Measurements from ENCODE around the gene ATXN1.
"Not testable (repeated sequence)": the region's sequence is repeated elsewhere in the genome, so short reads cannot be mapped to it uniquely, and the experiment has no call there.

The ATXN1 gene

DNA sequence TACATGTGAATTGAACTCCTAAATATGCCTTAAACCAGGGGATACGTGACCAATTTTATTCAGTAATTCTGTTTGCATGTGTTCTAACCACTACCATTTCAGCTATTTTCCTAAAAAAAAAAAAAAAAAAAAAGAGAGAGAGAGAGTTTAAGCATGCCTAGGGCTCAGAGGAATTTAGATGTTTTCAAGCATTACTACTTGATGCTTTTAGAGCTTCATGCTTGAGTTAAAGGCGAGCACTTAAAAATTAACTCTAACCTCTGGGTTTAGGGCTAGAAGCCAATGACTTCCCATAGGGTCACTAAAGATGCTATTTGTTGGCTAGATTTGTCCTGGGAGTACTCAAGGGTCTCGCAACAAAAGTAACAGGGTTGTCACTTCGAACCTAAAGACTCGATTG is 217.7 kb downstream of the ATXN1 start:
- H3K9ac ChIP-seq (ENCODE audit: low read depth in 1 of 2, low read length in 2 of 2) = no peak overlapping the region
- H3K27me3 ChIP-seq (ENCODE audit: control insufficient read depth in 1 of 2, insufficient read depth in 2 of 2, low read length in 2 of 2) = no peaks in the 10 kb centered on the region
- H3K4me3 ChIP-seq (ENCODE audit: low read depth in 1 of 2, low read length in 2 of 2) = no peak overlapping the region
- no peak overlapping the region for H3K27ac ChIP-seq (ENCODE audit: low read depth, low read length)
- H3K36me3 ChIP-seq (ENCODE audit: control insufficient read depth in 1 of 2, insufficient read depth in 2 of 2, low read length in 2 of 2) = no peaks in the 10 kb centered on the region
- no peaks in the 10 kb centered on the region for H3K4me1 ChIP-seq (ENCODE audit: control insufficient read depth in 1 of 2, insufficient read depth in 2 of 2, low read length in 2 of 2)
- H3K9me3 ChIP-seq (ENCODE audit: control insufficient read depth in 1 of 2, low read length in 2 of 2) = no peaks in the 10 kb centered on the region

DNA sequence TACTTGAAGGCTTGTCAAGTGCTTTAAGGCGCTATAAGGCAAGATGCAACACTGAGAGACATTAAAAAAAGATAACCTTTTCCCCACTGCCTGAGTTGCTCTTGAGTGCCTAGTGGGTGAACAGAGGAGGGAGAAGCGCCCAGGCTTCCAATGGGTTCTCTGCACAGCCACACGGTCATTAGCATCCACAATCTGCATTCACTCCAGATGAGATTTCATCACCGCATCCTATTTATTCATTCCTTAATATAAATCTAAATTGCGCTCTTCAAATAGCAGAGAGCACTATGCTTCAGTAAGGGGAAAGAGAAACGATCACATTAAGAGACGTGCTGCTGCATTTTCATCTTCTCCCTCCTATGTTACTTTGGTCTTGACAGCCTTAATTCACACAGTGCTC is 219.2 kb downstream of the ATXN1 start:
- Histone ChIP-seq H3K9me3 (ENCODE audit: control insufficient read depth in 1 of 2, low read length in 2 of 2) (no peaks in the 10 kb centered on the region), H3K36me3 (ENCODE audit: control insufficient read depth in 1 of 2, insufficient read depth in 2 of 2, low read length in 2 of 2) (no peaks in the 10 kb centered on the region), H3K4me3 (ENCODE audit: low read depth in 1 of 2, low read length in 2 of 2) (no peak overlapping the region), H3K27ac (ENCODE audit: low read depth, low read length) (no peak overlapping the region), H3K4me1 (ENCODE audit: control insufficient read depth in 1 of 2, insufficient read depth in 2 of 2, low read length in 2 of 2) (no peaks in the 10 kb centered on the region), H3K9ac (ENCODE audit: low read depth in 1 of 2, low read length in 2 of 2) (no peak overlapping the region), H3K27me3 (ENCODE audit: control insufficient read depth in 1 of 2, insufficient read depth in 2 of 2, low read length in 2 of 2) (no peaks in the 10 kb centered on the region)

DNA sequence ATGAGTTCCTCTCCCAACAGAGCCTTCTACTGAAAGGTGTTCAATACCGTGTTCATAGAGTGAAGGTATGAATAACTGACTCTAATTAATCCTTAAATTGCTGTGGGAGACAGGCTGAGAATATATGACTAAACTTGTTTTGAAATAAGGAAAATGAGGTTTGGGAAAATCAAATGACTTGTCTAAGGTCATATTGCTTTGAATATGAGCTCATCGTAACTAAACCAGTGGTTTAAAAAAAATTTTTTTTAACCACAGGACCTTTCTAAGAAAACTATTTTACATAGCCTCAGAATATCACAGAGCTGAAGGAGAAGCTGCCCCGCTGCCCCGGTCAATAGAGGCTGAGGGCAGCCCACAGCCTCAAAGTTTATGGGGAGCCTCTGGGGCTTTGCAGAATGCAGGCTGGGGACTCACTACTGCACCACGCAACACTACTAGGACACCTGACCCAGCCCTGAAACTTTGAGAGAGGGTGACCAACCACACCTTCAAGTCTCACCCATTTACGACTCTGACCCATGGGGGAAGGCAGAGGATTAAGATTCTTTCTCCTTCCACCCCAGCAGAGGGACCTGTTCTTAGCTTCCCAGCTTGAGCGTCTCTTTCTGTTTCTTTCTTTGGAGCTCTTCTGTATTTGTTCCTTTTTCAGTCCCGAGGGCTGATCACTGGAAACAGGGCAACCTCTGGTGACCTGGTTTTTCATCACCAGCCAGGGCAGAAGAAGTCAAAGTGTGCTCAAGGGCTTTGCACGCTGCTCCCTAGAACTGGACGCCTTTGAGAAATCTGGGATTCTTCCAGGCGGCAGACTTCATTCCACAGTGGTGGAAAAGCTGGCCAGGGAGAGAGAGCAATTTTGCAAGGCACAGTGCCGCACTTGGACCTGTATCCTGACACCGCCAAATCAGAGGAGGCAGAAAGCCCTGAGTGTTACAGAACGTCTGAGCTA is 220.2 kb downstream of the ATXN1 start:
- no peaks in the 10 kb centered on the region for H3K36me3 ChIP-seq (ENCODE audit: control insufficient read depth in 1 of 2, insufficient read depth in 2 of 2, low read length in 2 of 2)
- no peak overlapping the region for H3K4me3 ChIP-seq (ENCODE audit: low read depth in 1 of 2, low read length in 2 of 2)
- no peaks in the 10 kb centered on the region for H3K4me1 ChIP-seq (ENCODE audit: control insufficient read depth in 1 of 2, insufficient read depth in 2 of 2, low read length in 2 of 2)
- H3K9me3 ChIP-seq (ENCODE audit: control insufficient read depth in 1 of 2, low read length in 2 of 2) = no peaks in the 10 kb centered on the region
- no peaks in the 10 kb centered on the region for H3K27me3 ChIP-seq (ENCODE audit: control insufficient read depth in 1 of 2, insufficient read depth in 2 of 2, low read length in 2 of 2)
- H3K27ac ChIP-seq (ENCODE audit: low read depth, low read length) = no peak overlapping the region
- H3K9ac ChIP-seq (ENCODE audit: low read depth in 1 of 2, low read length in 2 of 2) = no peak overlapping the region

DNA sequence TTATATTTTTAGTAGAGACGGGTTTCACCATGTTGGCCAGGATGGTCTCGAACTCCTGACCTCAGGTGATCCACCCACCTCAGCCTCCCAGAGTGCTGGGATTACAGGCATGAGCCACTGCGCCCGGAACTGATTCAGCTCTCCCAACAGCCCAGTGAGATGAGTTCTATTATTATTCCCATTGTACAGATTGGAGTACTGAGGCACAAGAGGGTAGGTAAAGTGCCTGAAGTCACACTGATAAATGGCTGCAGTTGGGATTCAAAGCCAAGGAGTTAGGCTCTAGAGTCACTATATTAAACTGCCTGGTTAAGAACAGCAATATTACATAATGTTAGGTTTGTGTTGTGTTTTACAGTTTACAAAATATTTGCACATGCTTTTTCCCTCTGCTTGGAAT is 220.9 kb downstream of the ATXN1 start:
- H3K36me3 ChIP-seq (ENCODE audit: control insufficient read depth in 1 of 2, insufficient read depth in 2 of 2, low read length in 2 of 2); H3K9me3 ChIP-seq (ENCODE audit: control insufficient read depth in 1 of 2, low read length in 2 of 2); H3K4me1 ChIP-seq (ENCODE audit: control insufficient read depth in 1 of 2, insufficient read depth in 2 of 2, low read length in 2 of 2); H3K27me3 ChIP-seq (ENCODE audit: control insufficient read depth in 1 of 2, insufficient read depth in 2 of 2, low read length in 2 of 2); H3K9ac ChIP-seq (ENCODE audit: low read depth in 1 of 2, low read length in 2 of 2); H3K4me3 ChIP-seq (ENCODE audit: low read depth in 1 of 2, low read length in 2 of 2); H3K27ac ChIP-seq (ENCODE audit: low read depth, low read length): not testable (repeated sequence)

DNA sequence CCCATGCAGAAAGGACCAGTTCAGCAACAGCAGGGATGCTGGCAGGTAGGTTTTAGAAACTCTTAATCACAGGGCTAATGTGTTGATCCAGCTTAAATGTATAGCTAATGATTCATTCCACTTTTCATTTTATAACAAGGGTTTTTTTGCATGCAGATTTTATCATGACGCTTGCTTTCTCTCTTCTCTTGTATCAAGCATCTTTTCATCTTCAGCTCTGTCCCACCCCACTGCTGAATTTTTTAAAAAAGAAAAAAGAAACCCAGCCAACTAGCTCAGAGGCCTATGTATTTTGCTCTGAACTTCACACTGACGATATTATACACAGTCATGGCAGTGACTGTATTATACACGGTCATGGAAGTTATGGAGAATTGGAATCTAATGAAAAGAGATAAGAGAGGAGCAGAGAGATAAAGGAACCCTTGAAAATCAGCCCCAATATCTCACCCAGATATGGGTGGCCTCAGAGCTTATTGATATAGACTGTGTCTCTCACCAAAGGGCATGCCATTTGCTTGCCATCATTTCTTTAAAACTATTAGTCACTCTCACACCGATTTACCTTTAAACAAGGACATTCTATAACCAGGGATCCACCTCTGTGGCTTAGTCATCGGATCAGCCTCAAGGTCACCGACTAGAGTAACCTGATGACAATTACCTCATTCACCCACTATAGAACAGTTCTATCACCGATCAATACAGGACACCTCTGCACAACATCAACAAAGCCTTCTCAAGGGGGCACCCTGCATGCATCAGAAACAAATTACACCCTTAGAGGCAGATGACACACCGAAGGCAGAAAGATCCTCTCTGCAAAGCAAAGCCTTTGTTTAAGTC is 222.0 kb downstream of the ATXN1 start:
- H3K36me3 ChIP-seq (ENCODE audit: control insufficient read depth in 1 of 2, insufficient read depth in 2 of 2, low read length in 2 of 2) = no peaks in the 10 kb centered on the region
- no peaks in the 10 kb centered on the region for H3K27me3 ChIP-seq (ENCODE audit: control insufficient read depth in 1 of 2, insufficient read depth in 2 of 2, low read length in 2 of 2)
- H3K9ac ChIP-seq (ENCODE audit: low read depth in 1 of 2, low read length in 2 of 2) = no peak overlapping the region
- no peaks in the 10 kb centered on the region for H3K4me1 ChIP-seq (ENCODE audit: control insufficient read depth in 1 of 2, insufficient read depth in 2 of 2, low read length in 2 of 2)
- no peak overlapping the region for H3K4me3 ChIP-seq (ENCODE audit: low read depth in 1 of 2, low read length in 2 of 2)
- no peaks in the 10 kb centered on the region for H3K9me3 ChIP-seq (ENCODE audit: control insufficient read depth in 1 of 2, low read length in 2 of 2)
- H3K27ac ChIP-seq (ENCODE audit: low read depth, low read length) = no peak overlapping the region

DNA sequence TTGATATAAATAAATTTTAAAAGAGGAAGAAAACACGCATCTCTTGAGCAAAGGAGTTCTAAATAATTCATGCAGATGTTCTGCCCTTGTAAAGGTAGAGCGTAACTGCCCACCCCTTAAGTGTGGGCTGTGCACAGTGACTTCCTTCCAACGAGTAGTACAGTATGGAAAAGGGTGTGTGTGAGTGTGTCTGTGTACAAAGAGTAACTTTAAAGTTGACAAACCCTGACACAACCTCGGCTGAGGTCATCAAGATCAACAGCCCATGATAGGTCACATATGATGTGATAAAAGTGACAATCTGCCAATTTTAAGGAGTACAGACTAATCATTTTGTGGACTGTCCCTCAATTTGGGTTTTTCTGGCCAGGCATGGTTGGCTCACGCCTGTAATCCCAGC is 225.7 kb downstream of the ATXN1 start:
- no peaks in the 10 kb centered on the region for H3K9me3 ChIP-seq (ENCODE audit: control insufficient read depth in 1 of 2, low read length in 2 of 2)
- H3K4me3 ChIP-seq (ENCODE audit: low read depth in 1 of 2, low read length in 2 of 2) = no peak overlapping the region
- no peaks in the 10 kb centered on the region for H3K36me3 ChIP-seq (ENCODE audit: control insufficient read depth in 1 of 2, insufficient read depth in 2 of 2, low read length in 2 of 2)
- H3K27ac ChIP-seq (ENCODE audit: low read depth, low read length) = no peak overlapping the region
- H3K27me3 ChIP-seq (ENCODE audit: control insufficient read depth in 1 of 2, insufficient read depth in 2 of 2, low read length in 2 of 2) = no peaks in the 10 kb centered on the region
- H3K4me1 ChIP-seq (ENCODE audit: control insufficient read depth in 1 of 2, insufficient read depth in 2 of 2, low read length in 2 of 2) = no peaks in the 10 kb centered on the region
- no peak overlapping the region for H3K9ac ChIP-seq (ENCODE audit: low read depth in 1 of 2, low read length in 2 of 2)

DNA sequence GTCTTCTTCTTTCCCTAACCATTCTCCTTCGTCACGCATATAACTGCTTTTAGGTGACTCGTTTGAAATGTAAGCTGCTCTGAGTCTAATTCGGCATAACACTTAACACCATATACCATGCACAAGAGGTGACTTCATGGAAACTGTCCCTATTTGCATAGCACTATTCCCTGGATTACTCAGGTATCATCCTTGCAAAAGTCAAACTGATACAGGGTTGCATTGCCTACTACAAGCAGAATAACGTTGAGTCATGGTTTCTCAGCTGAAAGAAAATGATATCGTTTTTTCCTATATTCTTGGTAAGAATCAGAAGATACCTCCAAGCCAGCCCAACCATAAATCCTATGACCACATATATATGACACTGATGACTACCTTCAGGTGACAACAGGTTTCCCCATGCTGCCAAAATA is 227.5 kb downstream of the ATXN1 start:
- no peaks in the 10 kb centered on the region for H3K27me3 ChIP-seq (ENCODE audit: control insufficient read depth in 1 of 2, insufficient read depth in 2 of 2, low read length in 2 of 2)
- H3K4me1 ChIP-seq (ENCODE audit: control insufficient read depth in 1 of 2, insufficient read depth in 2 of 2, low read length in 2 of 2) = no peaks in the 10 kb centered on the region
- no peaks in the 10 kb centered on the region for H3K9me3 ChIP-seq (ENCODE audit: control insufficient read depth in 1 of 2, low read length in 2 of 2)
- H3K27ac ChIP-seq (ENCODE audit: low read depth, low read length) = no peak overlapping the region
- no peaks in the 10 kb centered on the region for H3K36me3 ChIP-seq (ENCODE audit: control insufficient read depth in 1 of 2, insufficient read depth in 2 of 2, low read length in 2 of 2)
- no peak overlapping the region for H3K4me3 ChIP-seq (ENCODE audit: low read depth in 1 of 2, low read length in 2 of 2)
- no peak overlapping the region for H3K9ac ChIP-seq (ENCODE audit: low read depth in 1 of 2, low read length in 2 of 2)

DNA sequence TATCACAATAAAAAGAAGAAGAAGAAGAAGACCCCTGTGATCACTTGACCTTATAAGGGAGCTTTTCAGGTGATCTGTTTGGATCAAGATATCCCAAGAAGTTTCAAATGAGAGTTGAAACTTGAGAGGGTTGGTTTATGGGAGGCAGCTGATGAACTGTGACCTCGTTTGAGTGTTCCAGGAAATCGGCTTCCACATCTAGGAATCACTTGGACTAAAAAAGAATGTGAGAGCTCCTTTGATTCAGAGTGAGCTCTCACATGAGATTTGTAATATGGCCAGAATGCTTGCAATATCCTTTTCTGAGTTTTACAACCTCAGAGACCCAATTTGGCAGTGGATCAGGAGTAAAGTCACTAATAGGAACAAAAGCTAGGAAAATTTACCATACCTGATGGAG is 228.1 kb downstream of the ATXN1 start:
- H3K27ac ChIP-seq (ENCODE audit: low read depth, low read length) = no peak overlapping the region
- H3K9ac ChIP-seq (ENCODE audit: low read depth in 1 of 2, low read length in 2 of 2) = no peak overlapping the region
- H3K36me3 ChIP-seq (ENCODE audit: control insufficient read depth in 1 of 2, insufficient read depth in 2 of 2, low read length in 2 of 2) = no peaks in the 10 kb centered on the region
- no peak overlapping the region for H3K4me3 ChIP-seq (ENCODE audit: low read depth in 1 of 2, low read length in 2 of 2)
- no peaks in the 10 kb centered on the region for H3K4me1 ChIP-seq (ENCODE audit: control insufficient read depth in 1 of 2, insufficient read depth in 2 of 2, low read length in 2 of 2)
- H3K9me3 ChIP-seq (ENCODE audit: control insufficient read depth in 1 of 2, low read length in 2 of 2) = no peaks in the 10 kb centered on the region
- H3K27me3 ChIP-seq (ENCODE audit: control insufficient read depth in 1 of 2, insufficient read depth in 2 of 2, low read length in 2 of 2) = no peaks in the 10 kb centered on the region

DNA sequence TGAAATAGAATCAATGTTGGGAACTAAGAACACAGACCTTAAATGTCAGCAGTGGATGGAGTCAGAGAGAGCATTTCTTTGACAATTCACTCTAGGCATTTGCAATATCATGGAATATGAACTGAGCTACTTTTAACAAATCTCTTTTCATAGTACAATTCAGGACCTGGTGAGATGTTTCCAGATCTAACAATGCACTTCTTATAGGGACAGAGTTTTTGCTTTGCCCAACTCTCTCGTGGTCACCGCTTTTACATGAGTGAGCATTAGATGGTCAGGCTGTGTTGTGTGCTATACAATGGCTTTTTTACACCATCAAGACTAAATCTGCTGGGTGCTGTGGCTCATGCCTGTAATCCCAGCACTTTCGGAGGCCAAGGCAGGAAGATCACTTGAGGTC is 233.6 kb downstream of the ATXN1 start:
- no peak overlapping the region for H3K4me3 ChIP-seq (ENCODE audit: low read depth in 1 of 2, low read length in 2 of 2)
- H3K9me3 ChIP-seq (ENCODE audit: control insufficient read depth in 1 of 2, low read length in 2 of 2) = no peaks in the 10 kb centered on the region
- no peak overlapping the region for H3K27ac ChIP-seq (ENCODE audit: low read depth, low read length)
- H3K36me3 ChIP-seq (ENCODE audit: control insufficient read depth in 1 of 2, insufficient read depth in 2 of 2, low read length in 2 of 2) = no peaks in the 10 kb centered on the region
- H3K27me3 ChIP-seq (ENCODE audit: control insufficient read depth in 1 of 2, insufficient read depth in 2 of 2, low read length in 2 of 2) = no peaks in the 10 kb centered on the region
- H3K9ac ChIP-seq (ENCODE audit: low read depth in 1 of 2, low read length in 2 of 2) = no peak overlapping the region
- H3K4me1 ChIP-seq (ENCODE audit: control insufficient read depth in 1 of 2, insufficient read depth in 2 of 2, low read length in 2 of 2) = no peaks in the 10 kb centered on the region

DNA sequence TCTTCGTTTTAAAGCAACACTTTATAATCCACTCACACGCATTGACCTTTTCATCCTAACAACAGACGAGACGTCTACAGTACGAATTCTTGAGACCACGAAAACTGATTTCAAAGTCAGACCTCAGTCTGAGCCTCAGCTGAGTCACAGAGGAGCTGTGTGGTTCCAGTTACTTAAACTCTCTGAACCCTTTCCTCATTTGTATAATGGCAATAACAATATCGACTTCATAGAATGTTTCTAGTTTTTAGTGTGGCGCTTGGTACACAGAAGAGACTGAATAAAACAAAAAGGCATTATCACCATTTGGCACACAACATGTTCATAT is 236.9 kb downstream of the ATXN1 start:
- H3K36me3 ChIP-seq (ENCODE audit: control insufficient read depth in 1 of 2, insufficient read depth in 2 of 2, low read length in 2 of 2) = peaks cover 0 to 8% of the 10 kb centered on the region in 2 donors
- no peak overlapping the region for H3K4me3 ChIP-seq (ENCODE audit: low read depth in 1 of 2, low read length in 2 of 2)
- no peak overlapping the region for H3K9ac ChIP-seq (ENCODE audit: low read depth in 1 of 2, low read length in 2 of 2)
- H3K9me3 ChIP-seq (ENCODE audit: control insufficient read depth in 1 of 2, low read length in 2 of 2) = no peaks in the 10 kb centered on the region
- no peaks in the 10 kb centered on the region for H3K27me3 ChIP-seq (ENCODE audit: control insufficient read depth in 1 of 2, insufficient read depth in 2 of 2, low read length in 2 of 2)
- H3K4me1 ChIP-seq (ENCODE audit: control insufficient read depth in 1 of 2, insufficient read depth in 2 of 2, low read length in 2 of 2) = no peaks in the 10 kb centered on the region
- no peak overlapping the region for H3K27ac ChIP-seq (ENCODE audit: low read depth, low read length)

Data from duodenal mucosa (tissue), 2 donors.